ENCODE data around the gene LRRIQ1. TPM values are rescaled to one million over a fixed set of nuclear protein-coding genes. Genes with fewer than 3 reads are reported as not detected.

Gene LRRIQ1
- total RNA-seq, 4 donors from 2014 or later = 1.6 to 5.4 (median 3.4) TPM

DNA sequence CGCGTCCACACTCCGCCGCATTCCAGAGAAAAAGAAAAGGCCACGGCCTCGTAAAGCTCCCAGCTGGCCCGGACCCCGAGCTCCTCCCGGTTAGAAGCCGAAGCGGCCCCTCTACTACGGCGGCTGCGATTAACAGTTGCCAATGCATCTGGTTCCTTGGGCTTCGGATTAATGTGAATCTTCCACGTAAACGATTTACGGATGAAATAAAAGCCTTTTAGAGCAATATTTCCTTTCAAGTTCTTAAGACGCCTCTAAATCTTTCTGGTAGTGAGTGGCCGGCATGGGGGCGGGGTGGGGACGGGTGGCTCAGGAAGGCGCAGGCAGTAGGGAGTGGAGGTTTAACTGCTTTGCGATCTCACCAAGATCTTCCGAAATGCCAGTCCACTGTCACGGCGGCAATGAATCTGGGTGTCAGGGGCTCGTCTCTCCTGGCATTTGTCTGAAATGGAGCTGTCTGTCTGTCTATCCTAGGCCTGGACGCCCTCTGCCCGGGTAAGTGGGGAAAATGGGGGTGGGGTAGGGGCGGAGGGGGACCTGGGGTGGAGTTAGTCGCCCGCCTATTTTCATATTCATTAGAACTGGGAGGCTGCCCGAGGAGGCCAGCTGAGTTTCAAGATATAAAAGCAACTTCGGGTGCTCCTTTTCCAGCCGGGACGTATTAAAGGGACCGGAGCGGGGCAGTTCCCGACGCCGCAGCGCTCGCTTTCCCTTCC lies 243.5 kb downstream of the LRRIQ1 start:
- TF ChIP-seq POLR2A (IDR thresholded peaks at IDR 0.05) (no peak), EP300 (IDR thresholded peaks at IDR 0.05) (no peak)
- TF ChIP-seq, protein P1, sequence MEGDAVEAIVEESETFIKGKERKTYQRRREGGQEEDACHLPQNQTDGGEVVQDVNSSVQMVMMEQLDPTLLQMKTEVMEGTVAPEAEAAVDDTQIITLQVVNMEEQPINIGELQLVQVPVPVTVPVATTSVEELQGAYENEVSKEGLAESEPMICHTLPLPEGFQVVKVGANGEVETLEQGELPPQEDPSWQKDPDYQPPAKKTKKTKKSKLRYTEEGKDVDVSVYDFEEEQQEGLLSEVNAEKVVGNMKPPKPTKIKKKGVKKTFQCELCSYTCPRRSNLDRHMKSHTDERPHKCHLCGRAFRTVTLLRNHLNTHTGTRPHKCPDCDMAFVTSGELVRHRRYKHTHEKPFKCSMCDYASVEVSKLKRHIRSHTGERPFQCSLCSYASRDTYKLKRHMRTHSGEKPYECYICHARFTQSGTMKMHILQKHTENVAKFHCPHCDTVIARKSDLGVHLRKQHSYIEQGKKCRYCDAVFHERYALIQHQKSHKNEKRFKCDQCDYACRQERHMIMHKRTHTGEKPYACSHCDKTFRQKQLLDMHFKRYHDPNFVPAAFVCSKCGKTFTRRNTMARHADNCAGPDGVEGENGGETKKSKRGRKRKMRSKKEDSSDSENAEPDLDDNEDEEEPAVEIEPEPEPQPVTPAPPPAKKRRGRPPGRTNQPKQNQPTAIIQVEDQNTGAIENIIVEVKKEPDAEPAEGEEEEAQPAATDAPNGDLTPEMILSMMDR (IDR thresholded peaks at IDR 0.05) = no peak
- WGBS, 2 donors = 7 to 8% methylated on average over 43 to 44 of the region's 44 CpGs
- DNase-seq (ENCODE audit: low spot score in 2 of 2) = no peak
- Histone ChIP-seq H3K36me3 (no peaks in the 10 kb centered on the region), H3K9me3 (peaks cover 0 to 16% (median 0%) of the 10 kb centered on the region in 4 donors), H3K27me3 (peaks cover 9 to 100% of the 10 kb centered on the region in 2 donors), H3K4me1 (peaks cover 0 to 25% (median 7%) of the 10 kb centered on the region in 4 donors), H3K4me3 (peak overlapping the region; percentile 24 to 53 (median 29)), H3K27ac (no peak overlapping the region)

DNA sequence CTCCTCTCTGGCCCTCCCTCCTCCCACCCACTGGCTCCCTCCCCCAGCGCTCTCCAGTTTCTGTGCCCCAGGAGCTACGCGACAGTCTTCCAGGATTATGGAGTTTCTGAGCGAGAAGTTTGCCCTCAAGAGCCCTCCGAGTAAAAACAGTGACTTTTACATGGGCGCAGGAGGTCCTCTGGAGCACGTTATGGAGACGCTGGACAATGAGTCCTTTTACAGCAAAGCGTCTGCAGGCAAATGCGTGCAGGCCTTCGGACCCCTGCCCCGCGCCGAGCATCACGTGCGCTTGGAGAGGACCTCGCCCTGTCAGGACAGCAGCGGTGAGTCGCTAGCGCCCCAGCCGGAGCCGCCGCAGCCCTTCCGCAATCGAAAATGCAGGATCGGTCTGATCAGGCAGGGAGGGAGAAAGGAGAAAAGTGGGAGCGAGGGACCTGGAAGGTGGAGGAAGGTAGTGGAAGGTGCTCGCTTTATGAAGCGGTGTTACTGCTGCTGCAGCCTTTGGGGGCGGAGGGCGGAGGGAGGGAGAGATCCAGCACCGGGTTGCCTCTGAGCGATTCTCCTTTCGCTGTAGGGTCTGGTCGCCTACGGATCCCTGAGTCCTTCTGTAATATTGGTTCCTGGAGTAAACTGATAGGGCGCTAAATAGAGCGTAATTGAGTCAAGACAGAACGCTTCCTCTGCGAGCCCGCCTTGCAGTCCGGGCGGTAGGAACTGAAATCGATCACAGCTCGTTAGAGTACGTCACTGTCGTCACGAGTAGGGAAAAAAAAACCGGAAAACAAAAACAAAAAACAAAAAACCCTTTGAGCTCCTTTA lies 244.2 kb downstream of the LRRIQ1 start, which contains the start of gene ALX1:
Gene ALX1 (plus strand): TSS at position 56 of the 819 bp plus-strand sequence. CDS start 42 bp downstream, at position 98.
- H3K27ac ChIP-seq = no peak within 1 kb of the TSS
- no peaks in the 10 kb centered on the region for H3K36me3 ChIP-seq
- no peak for DNase-seq (ENCODE audit: low spot score in 2 of 2)
- H3K27me3 ChIP-seq = peaks cover 5 to 100% of the 10 kb centered on the region in 2 donors
- peaks cover 0 to 16% (median 0%) of the 10 kb centered on the region in 4 donors for H3K9me3 ChIP-seq
- H3K4me3 ChIP-seq = peak within 1 kb of the TSS; percentile 24 to 53 (median 29)
- H3K4me1 ChIP-seq = peaks cover 0 to 25% (median 7%) of the 10 kb centered on the region in 4 donors
- peak in 1 of 2 donors; percentile 39 for TF ChIP-seq EP300 (IDR thresholded peaks at IDR 0.05)
- no peak for TF ChIP-seq POLR2A (IDR thresholded peaks at IDR 0.05)
- 2 to 5% methylated on average over 48 to 49 of the region's 49 CpGs for WGBS, 2 donors

DNA sequence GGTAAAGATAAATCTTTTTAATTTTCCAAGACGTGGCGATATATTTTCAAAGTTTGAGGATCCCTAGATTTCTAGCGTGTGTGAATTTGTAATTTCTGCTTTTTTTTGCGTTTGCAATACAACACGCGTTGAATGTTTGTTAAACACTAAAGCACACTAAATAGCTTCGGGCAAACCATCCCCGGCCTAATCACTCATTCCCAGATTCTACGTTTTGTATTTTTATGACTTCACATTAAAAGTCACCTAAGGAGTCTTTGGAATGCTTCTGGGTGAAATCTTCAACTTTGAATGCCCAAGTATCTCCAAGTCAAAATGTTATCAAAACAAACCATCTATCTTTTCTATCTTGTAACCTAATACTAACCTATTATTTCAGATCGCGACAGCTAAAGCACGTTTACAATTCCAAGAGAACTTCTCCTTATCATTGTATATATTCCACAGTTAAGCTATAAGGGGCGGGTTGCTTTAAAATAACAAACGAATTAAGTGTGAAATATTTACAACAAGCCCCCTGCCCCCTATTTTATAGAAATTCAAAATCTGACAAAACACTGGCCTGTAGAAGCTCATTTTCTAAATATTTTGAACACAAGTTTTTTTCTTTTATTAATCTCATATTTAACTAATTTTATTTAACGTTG lies 245.0 kb downstream of the LRRIQ1 start:
- H3K4me1 ChIP-seq = peaks cover 0 to 25% (median 7%) of the 10 kb centered on the region in 4 donors
- no peaks in the 10 kb centered on the region for H3K36me3 ChIP-seq
- no peak for DNase-seq (ENCODE audit: low spot score in 2 of 2)
- peaks cover 0 to 16% (median 0%) of the 10 kb centered on the region in 4 donors for H3K9me3 ChIP-seq
- 8% methylated on average over 15 of the region's 15 CpGs for WGBS, 2 donors
- H3K27ac ChIP-seq = no peak overlapping the region
- peak overlapping the region in 3 of 4 donors; percentile 24 to 53 (median 32) for H3K4me3 ChIP-seq
- peaks cover 5 to 100% of the 10 kb centered on the region in 2 donors for H3K27me3 ChIP-seq
- peak in 1 of 2 donors; percentile 56 for TF ChIP-seq EP300 (IDR thresholded peaks at IDR 0.05)
- TF ChIP-seq, protein P1 (IDR thresholded peaks at IDR 0.05) = no peak

DNA sequence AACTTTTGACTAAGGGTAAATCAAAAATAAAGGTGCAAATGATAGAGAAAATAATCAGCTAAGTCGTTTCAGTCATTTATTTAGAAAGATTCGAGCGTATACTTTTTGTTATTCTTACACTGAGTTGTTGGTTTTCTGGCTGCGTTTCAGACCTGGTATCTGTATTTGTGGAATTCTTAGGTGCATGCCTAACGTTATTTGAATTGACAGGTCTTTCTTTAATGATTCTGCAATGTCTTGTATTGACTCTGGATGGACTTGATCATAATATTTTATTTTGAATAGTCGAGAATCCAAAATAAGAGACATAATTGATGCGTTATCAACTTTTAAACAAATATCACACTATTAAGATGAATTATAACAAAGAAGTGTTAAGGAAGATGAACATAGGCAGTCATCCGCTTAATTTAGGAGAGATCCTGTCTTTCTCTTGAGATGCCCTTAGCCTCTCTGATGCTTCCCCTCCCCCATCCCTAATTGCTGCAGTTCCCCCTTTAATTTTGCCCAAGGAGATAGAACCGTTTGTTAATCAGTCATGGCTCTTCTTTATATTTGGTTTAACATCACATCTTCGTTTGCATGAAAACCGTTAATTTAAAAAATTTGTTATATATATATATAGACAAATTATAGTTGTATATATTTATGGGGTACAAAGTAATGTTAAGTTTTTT lies 245.6 kb downstream of the LRRIQ1 start:
- TF ChIP-seq, protein P1 (IDR thresholded peaks at IDR 0.05) = no peak
- TF ChIP-seq POLR2A (IDR thresholded peaks at IDR 0.05) = no peak
- TF ChIP-seq EP300 (IDR thresholded peaks at IDR 0.05) = no peak
- peaks cover 5 to 100% of the 10 kb centered on the region in 2 donors for H3K27me3 ChIP-seq
- peaks cover 0 to 25% (median 7%) of the 10 kb centered on the region in 4 donors for H3K4me1 ChIP-seq
- no peaks in the 10 kb centered on the region for H3K36me3 ChIP-seq
- no peak overlapping the region for H3K4me3 ChIP-seq
- DNase-seq (ENCODE audit: low spot score in 2 of 2) = no peak
- H3K9me3 ChIP-seq = peaks cover 0 to 16% (median 0%) of the 10 kb centered on the region in 4 donors
- WGBS, 2 donors = 12 to 16% methylated on average over 11 of the region's 11 CpGs
- H3K27ac ChIP-seq = no peak overlapping the region

DNA sequence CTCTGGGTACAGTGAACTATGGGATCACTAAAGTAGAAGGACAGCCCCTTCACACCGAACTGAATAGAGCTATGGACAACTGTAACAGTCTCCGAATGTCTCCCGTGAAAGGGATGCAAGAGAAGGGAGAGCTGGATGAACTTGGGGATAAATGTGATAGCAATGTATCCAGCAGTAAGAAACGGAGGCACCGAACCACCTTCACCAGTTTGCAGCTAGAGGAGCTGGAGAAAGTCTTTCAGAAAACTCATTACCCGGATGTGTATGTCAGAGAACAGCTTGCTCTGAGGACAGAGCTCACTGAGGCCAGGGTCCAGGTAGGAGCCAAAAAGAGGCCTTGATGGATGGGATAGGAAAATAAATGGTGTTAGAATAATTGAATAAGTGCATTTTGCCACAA lies 247.4 kb downstream of the LRRIQ1 start:
- Histone ChIP-seq H3K4me3 (no peak overlapping the region), H3K27me3 (peaks cover 5 to 87% of the 10 kb centered on the region in 2 donors), H3K9me3 (peaks cover 0 to 7% (median 0%) of the 10 kb centered on the region in 4 donors), H3K36me3 (no peaks in the 10 kb centered on the region), H3K4me1 (peaks cover 0 to 21% (median 7%) of the 10 kb centered on the region in 4 donors), H3K27ac (no peak overlapping the region)
- no peak for DNase-seq (ENCODE audit: low spot score in 2 of 2)
- TF ChIP-seq EP300 (IDR thresholded peaks at IDR 0.05) (no peak), POLR2A (IDR thresholded peaks at IDR 0.05) (no peak)
- TF ChIP-seq, protein P1 (IDR thresholded peaks at IDR 0.05) = no peak
- WGBS, 2 donors = 56 to 64% methylated on average over 6 of the region's 6 CpGs
